Thymus (tissue), 11 donors: ENCODE results near the gene TMEM40. TPM values are rescaled to one million over a fixed set of nuclear protein-coding genes. Genes with fewer than 3 reads are reported as not detected.
"Not testable (repeated sequence)": the region's sequence is repeated elsewhere in the genome, so short reads cannot be mapped to it uniquely, and the experiment has no call there.

Source experiments
- DNase-seq, 9 donors: peaks; one replicate each; pipeline ENCODE4 v3.0.0-alpha.2; 2013; ENCODE audit warnings: low spot score in 9 of 9, low read depth in 6 of 9, missing footprints in 1 of 9
- H3K27ac ChIP-seq, 2 donors: one replicate each; pipeline ENCODE4 v1.5.1; 2013; ENCODE audit warnings: control low read depth in 1 of 2, low read depth in 1 of 2, low read length in 1 of 2, mild to moderate bottlenecking in 1 of 2, moderate library complexity in 1 of 2
- H3K27me3 ChIP-seq, 2 donors: one replicate each; pipeline ENCODE4 v1.5.1; 2013; ENCODE audit warnings: low read length in 1 of 2; ENCODE audit not compliant: control insufficient read depth in 2 of 2, insufficient read depth in 1 of 2
- H3K36me3 ChIP-seq, 2 donors: one replicate each; pipeline ENCODE4 v1.5.1; 2013; ENCODE audit warnings: low read length in 1 of 2, mild to moderate bottlenecking in 1 of 2, moderate library complexity in 1 of 2; ENCODE audit not compliant: control insufficient read depth in 2 of 2, insufficient read depth in 2 of 2
- H3K4me1 ChIP-seq, 2 donors: one replicate each; pipeline ENCODE4 v1.5.1; 2013; ENCODE audit warnings: low read length in 2 of 2; ENCODE audit not compliant: control insufficient read depth in 2 of 2, insufficient read depth in 2 of 2
- H3K4me3 ChIP-seq, 2 donors: one replicate each; pipeline ENCODE4 v1.5.1; 2013; ENCODE audit warnings: low read length in 2 of 2, control low read depth in 1 of 2, mild to moderate bottlenecking in 1 of 2
- H3K9me3 ChIP-seq, 2 donors: one replicate each; pipeline ENCODE4 v1.5.1; 2013; ENCODE audit warnings: low read length in 1 of 2, mild to moderate bottlenecking in 1 of 2; ENCODE audit not compliant: control insufficient read depth in 2 of 2, insufficient read depth in 1 of 2
- WGBS: extraction: QIAGEN DNeasy Blood & Tissue Kit; methylation state at CpG from one replicate; pipeline ENCODE4 v1.1.7; 2013; 5-methylcytosine and 5-hydroxymethylcytosine counted together
- polyA plus RNA-seq: library from polyadenylated mRNA; stranded (reverse); fragments of 200-250 nt; gene quantifications from one replicate; pipeline ENCODE4 v1.2.3, GENCODE V29; 2013
- total RNA-seq: library from RNA; stranded (reverse); fragments of 120-200 nt; gene quantifications from one replicate; pipeline ENCODE4 v1.2.4, GENCODE V29; 2013
- donor health status: healthy.

Gene TMEM40
- total and polyA plus RNA-seq, 2 donors = 0.76 to 14.1 TPM

DNA sequence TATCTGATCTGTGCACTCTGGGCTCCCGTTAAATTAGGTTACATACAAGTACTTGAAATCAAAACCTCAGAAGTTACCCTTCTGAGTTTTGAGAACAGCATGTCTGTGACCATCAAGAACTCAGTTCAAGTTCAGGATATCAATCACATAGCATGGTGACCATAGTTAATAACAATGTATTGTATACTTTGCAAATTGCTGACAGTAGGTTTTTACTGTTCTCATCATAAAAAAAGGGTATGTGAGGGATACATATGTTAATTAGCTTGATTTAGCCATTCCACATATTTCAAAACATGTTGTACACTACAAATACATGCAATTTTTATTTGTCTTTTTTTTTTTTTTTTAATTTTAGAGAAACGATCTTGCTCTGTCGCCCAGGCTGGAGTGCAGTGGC, 25.5 kb downstream of the TMEM40 start:
- WGBS = 62% methylated on average over 3 of the region's 3 CpGs
- H3K27ac ChIP-seq = no peak overlapping the region
- H3K36me3 ChIP-seq = no peaks in the 10 kb centered on the region

DNA sequence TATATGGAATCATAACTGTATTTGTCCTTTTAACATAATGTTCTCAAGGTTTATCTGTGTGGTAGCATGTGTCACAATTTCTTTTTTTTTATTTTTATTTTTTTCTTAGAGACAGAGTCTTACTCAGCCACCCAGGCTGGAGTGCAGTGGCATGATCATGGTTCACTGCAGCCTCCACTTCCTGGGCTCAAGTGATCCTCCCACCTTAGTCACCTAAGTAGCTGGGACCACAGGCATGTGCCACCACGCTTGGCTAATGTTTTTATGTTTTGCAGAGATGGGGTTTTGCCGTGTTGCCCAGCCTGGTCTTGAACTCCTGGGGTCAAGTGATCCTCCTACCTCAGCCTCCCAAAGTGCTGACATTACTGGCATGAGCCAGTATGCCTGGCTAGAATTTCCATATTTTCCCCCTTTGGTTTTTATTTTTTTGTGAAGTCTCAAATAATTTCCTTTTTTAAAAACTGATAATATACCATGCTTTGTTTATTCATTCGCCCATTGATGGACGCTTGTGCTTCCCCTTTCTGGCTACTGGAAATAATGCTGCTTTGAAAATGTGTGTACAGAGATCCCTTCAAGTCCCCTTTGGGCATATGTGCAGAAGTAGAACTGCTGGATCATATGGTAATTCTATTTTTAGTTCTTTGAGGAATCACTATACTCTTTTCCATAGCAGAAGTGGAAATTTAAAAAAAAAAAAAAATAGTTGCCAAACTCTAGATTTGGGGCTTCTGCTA, 28.4 kb downstream of the TMEM40 start:
- H3K9me3 ChIP-seq = no peaks in the 10 kb centered on the region
- DNase-seq = no peak
- H3K4me1 ChIP-seq = no peaks in the 10 kb centered on the region
- H3K27ac ChIP-seq = no peak overlapping the region
- 85% methylated on average over 4 of the region's 4 CpGs for WGBS
- no peaks in the 10 kb centered on the region for H3K27me3 ChIP-seq
- H3K36me3 ChIP-seq = no peaks in the 10 kb centered on the region
- no peak overlapping the region for H3K4me3 ChIP-seq

More for the DNA sequence above, 25.5 kb downstream of the TMEM40 start:
- DNase-seq = no peak
- Histone ChIP-seq H3K9me3 (no peaks in the 10 kb centered on the region), H3K4me1 (no peaks in the 10 kb centered on the region), H3K4me3 (no peak overlapping the region), H3K27me3 (no peaks in the 10 kb centered on the region)

DNA sequence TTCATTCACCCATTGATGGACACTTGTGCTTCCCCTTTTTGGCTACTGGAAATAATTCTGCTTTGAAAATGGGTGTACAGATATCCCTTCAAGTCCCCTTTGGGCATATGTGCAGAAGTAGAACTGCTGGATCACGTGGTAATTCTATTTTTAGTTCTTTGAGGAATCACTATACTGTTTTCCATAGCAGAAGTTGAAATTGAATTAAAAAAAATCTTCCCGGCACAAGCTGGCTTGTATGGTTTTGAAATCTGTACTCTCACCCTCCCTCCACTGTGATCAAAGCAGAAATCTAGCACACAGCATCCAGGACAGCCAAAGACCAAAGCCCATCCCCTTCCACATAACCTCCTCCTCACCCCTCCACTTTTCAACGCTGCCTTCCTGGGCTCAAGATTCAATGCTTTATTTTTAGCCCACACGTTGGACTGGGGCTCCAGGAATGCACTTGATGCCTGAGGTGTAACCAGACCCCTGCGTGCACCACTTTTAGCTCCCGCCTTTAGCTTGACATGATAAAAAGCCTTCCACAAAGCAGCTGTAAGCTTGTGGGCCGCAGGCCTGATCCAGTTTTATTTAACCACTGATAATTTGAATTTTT, 29.9 kb downstream of the TMEM40 start:
- H3K27ac ChIP-seq = no peak overlapping the region
- H3K4me1 ChIP-seq = no peaks in the 10 kb centered on the region
- DNase-seq = no peak
- H3K27me3 ChIP-seq = no peaks in the 10 kb centered on the region
- 71% methylated on average over 7 of the region's 7 CpGs for WGBS
- H3K36me3 ChIP-seq = no peaks in the 10 kb centered on the region
- H3K9me3 ChIP-seq = no peaks in the 10 kb centered on the region
- no peak overlapping the region for H3K4me3 ChIP-seq

DNA sequence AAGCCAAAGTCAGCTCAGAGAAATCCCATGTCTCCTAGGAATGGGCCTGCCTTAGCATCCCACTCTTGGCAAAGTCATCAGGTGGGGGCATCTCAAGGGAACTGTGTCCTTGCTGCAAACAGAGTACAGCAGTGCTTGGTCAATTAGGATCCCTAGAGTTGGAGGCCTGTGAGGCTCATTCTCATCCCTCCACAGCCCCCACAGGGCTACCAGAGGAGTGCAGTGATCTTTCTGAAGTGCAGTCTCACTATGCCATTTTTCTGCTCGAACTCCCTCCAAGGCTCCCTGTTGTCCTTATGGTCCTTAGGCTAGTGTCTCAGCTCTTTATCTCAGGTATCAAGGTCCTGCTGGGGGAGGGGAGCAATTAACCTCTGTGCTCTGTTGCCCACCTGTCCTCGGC, 31.1 kb downstream of the TMEM40 start:
- Histone ChIP-seq H3K9me3 (no peaks in the 10 kb centered on the region), H3K36me3 (no peaks in the 10 kb centered on the region), H3K27ac (no peak overlapping the region), H3K4me3 (no peak overlapping the region), H3K27me3 (no peaks in the 10 kb centered on the region), H3K4me1 (no peaks in the 10 kb centered on the region)
- DNase-seq = no peak
- 95% methylated on average over 2 of the region's 2 CpGs for WGBS

DNA sequence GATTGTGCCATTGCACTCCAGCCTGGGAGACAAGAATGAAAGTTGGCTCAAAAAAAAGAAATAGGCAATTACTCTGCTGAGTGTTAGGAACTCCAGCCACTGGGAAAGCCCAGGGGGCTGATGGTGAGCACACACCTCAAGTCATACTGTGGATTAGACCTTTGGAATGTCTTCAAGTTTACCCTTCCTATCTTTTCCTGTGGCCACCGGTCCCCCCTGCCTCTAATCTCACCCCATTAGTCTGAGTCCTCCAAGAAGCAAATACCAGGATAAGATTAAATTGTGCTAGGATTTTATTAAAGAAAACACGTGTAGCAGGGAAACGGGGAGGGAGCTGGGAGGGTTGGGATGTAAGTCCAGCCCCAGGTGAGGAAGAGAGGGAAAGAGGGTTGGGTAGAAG, 31.6 kb downstream of the TMEM40 start:
- Histone ChIP-seq H3K27me3 (no peaks in the 10 kb centered on the region), H3K4me3 (no peak overlapping the region), H3K4me1 (no peaks in the 10 kb centered on the region), H3K27ac (no peak overlapping the region), H3K36me3 (no peaks in the 10 kb centered on the region), H3K9me3 (no peaks in the 10 kb centered on the region)
- no peak for DNase-seq
- WGBS = 93% methylated on average over 3 of the region's 3 CpGs

DNA sequence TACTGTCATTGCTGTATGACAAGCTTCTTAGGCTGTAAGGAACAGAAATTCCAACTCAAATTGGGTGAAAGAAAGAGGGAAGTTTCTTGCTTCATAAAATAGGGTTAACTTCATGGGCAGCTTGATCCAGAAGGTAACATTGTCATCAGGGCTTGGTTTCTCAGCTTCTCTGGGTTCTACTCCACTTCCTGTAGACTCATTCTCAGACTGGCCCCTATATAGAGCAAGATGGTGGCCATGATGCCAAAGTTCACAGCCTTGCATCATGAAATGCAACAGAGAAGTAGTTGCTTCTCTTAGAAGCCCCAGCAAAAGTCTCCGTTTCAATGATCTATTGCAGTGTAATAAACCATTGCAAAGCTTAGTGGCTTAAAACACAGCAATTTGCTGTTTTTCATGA, 33.6 kb downstream of the TMEM40 start:
- 97% methylated on average over 1 of the region's 1 CpG for WGBS
- Histone ChIP-seq H3K36me3 (no peaks in the 10 kb centered on the region), H3K4me3 (no peak overlapping the region), H3K27ac (no peak overlapping the region), H3K4me1 (peaks cover 0 to under 1% of the 10 kb centered on the region in 2 donors), H3K9me3 (no peaks in the 10 kb centered on the region), H3K27me3 (no peaks in the 10 kb centered on the region)
- no peak for DNase-seq

DNA sequence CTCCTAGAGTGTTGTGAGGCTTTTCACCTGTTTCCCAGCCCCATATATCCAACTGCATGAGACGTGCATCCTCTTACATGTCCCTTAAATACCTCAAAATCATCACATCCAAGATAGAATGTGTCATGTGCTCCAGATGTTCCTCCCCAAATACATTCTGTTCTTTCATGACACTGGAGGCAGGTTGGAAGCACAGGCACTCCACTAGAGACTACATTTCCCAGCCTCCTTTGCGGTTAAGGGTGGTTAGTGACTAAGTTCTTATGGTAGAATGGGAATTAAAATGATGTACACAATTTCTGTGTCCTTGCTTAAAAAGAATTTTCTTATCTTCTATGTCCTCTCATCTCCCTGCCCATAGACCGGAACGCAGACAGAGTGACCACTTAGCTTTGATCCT, 34.3 kb downstream of the TMEM40 start:
- no peaks in the 10 kb centered on the region for H3K36me3 ChIP-seq

DNA sequence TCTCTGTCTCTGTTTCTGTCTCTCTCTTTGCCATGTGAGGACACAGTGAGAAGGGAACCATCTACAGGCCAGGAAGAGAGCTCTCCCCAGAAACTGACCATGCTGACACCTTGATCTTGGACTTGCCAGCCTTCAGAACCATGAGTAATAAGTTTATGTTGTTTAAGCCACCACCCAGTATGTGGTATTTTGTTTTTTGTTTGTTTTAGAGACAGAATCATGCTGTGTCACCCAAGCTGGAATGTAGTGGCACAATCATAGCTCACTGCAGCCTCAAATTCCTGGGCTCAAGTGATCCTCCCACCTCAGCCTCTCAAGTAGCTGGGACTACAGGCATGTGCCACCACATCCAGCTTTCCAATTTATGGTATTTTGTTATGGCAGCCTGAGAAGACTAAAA, 35.7 kb downstream of the TMEM40 start:
- not testable (repeated sequence) for H3K27ac ChIP-seq, H3K4me1 ChIP-seq, H3K4me3 ChIP-seq, H3K36me3 ChIP-seq, H3K9me3 ChIP-seq, DNase-seq, H3K27me3 ChIP-seq

More for the DNA sequence above, 34.3 kb downstream of the TMEM40 start:
- no peak for DNase-seq
- H3K27ac ChIP-seq = no peak overlapping the region
- no peaks in the 10 kb centered on the region for H3K27me3 ChIP-seq
- 93% methylated on average over 4 of the region's 4 CpGs for WGBS
- no peaks in the 10 kb centered on the region for H3K9me3 ChIP-seq
- H3K4me3 ChIP-seq = no peak overlapping the region
- peaks cover 2 to 6% of the 10 kb centered on the region in 2 donors for H3K4me1 ChIP-seq

DNA sequence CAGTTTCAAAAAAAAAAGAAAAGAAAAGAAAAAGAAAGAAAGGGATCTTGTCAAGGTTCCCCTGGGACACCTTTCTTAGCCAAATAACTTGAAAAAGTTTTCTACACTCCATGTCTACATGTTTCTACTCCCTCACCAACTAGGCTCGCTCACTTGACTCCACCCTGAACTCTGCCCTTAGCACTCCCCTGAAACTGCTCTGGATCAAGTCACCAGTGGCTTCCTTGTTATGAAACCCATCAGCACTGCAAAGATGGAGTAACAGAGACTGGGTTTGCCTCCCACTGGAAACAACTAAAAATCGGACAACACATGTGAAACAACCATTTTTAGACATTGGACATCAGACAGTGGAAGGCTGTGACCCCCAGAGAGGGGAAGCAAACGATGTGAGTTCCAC, 36.8 kb downstream of the TMEM40 start:
- 93% methylated on average over 3 of the region's 3 CpGs for WGBS
- Histone ChIP-seq H3K9me3 (no peaks in the 10 kb centered on the region), H3K36me3 (no peaks in the 10 kb centered on the region), H3K27me3 (no peaks in the 10 kb centered on the region), H3K4me1 (peaks cover 3 to 7% of the 10 kb centered on the region in 2 donors), H3K4me3 (no peak overlapping the region), H3K27ac (no peak overlapping the region)
- DNase-seq = no peak
